Gastroesophageal sphincter (tissue), 3 donors: ENCODE data around the gene GRID1.

ENCODE experiments used
- CTCF ChIP-seq, 4 experiments: fragments of 200-600 bp in 2 of 4; fragments of 450-650 bp in 2 of 4; sonication (generic) in 1 of 4; IDR thresholded peaks; one replicate each; pipeline ENCODE4 v1.5.1; 2017 to 2019; ENCODE audit warnings: antibody characterized with exemption in 4 of 4, mild to moderate bottlenecking in 2 of 4, moderate library complexity in 2 of 4
- EP300 ChIP-seq: sonication (generic); formaldehyde crosslinking; IDR thresholded peaks from one replicate; pipeline ENCODE4 v1.6.1; 2017; ENCODE audit warnings: antibody characterized with exemption, mild to moderate bottlenecking
- POLR2AphosphoS5 ChIP-seq: sonication (generic); formaldehyde crosslinking; IDR thresholded peaks from one replicate; pipeline ENCODE4 v1.6.1; 2017; ENCODE audit warnings: antibody characterized with exemption

- TF ChIP-seq CTCF (IDR thresholded peaks at IDR 0.05) (no peak), POLR2AphosphoS5 (no peak), EP300 (no peak)
These were observed 73.2 kb downstream of the GRID1 start for GRCh38 chr10:86293396-86293791.
